ENCODE measurements around the gene AGO4. TPM values are rescaled to one million over a fixed set of nuclear protein-coding genes. Genes with fewer than 3 reads are reported as not detected.

Gene AGO4
- total RNA-seq, 1 experiment from 2014 or later, result 12.8 TPM

DNA sequence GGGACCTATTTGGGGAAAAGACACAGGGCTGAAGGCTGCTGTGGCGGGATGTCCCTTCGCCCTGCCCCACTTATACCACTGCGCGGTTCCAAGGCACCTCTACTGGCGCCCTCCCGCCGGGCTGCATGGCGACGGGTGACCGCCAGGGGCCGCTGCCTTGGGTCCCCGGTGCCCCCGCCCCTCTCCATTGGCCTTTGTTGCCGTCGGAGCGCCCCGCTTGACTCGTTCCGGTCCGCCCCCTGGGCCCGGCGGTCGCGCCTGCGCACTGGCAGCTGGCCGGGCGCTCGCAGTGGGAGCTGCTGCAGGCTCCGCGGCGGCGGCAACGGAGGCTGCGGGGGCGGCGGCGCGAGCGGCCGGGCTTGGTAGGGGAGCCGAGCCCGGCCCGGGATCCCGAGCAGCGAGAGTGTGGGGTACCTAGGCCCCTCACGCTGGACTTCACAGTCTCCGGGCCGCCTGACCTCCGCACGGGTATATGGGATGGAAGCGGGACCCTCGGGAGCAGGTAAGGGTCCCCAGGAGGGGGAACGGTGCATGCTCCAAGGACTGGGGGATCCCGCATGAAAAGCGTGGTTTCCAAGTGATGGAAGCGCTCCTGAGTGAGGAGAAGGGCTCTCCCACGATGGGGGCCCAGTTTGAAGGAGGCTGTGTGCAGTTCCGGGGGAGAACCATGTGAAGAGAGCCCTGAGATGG, 75.3 kb downstream of the AGO4 start, which contains the start of gene AGO1:
TSS of gene AGO1 (plus strand) at position 265 of the 690 bp plus-strand sequence. CDS start at position 478, 213 bp downstream.
- Histone ChIP-seq H3K79me2 (ENCODE audit: insufficient read depth, low read length) (peaks cover 23% of the 10 kb centered on the region; the same call in 1 of the 2 replicates), H3K56ac (ENCODE audit: insufficient read length, low read depth, low read length) (no peak within 1 kb of the TSS), H2BK12ac (ENCODE audit: insufficient read length, low read depth, low read length) (no peak within 1 kb of the TSS), H3T11ph (ENCODE audit: low read length) (no peak within 1 kb of the TSS), H3K23me2 (ENCODE audit: insufficient read length, low read depth, low read length, poor library complexity, severe bottlenecking) (peaks cover 13% of the 10 kb centered on the region), H2BK15ac (ENCODE audit: low read depth, low read length) (no peak within 1 kb of the TSS), H3K23ac (ENCODE audit: insufficient read length, low read depth, low read length) (no peak within 1 kb of the TSS), H3K4me2 (ENCODE audit: insufficient read depth, insufficient read length, low read length) (peak within 1 kb of the TSS; percentile 86), H3K27me3 (ENCODE audit: insufficient read depth, low read length) (no peaks in the 10 kb centered on the region), H4K8ac (replicated peaks; ENCODE audit: insufficient read length, low read depth, low read length) (no peak within 1 kb of the TSS), H3K9ac (ENCODE audit: extremely low read depth, insufficient read length, low read length) (peak within 1 kb of the TSS; percentile 76), H4K91ac (ENCODE audit: insufficient read length, low read depth, low read length) (no peak within 1 kb of the TSS), H2BK20ac (ENCODE audit: low read depth, low read length, poor library complexity, severe bottlenecking) (no peak within 1 kb of the TSS), H3K9me3 (ENCODE audit: control insufficient read depth, low read depth, low read length) (no peaks in the 10 kb centered on the region), H4K20me1 (ENCODE audit: control insufficient read depth, insufficient read depth, insufficient read length) (no peaks in the 10 kb centered on the region), H2BK120ac (ENCODE audit: low read depth, low read length, poor library complexity, severe bottlenecking) (no peak within 1 kb of the TSS), H3K4me1 (ENCODE audit: insufficient read depth, low read length) (peaks cover 16% of the 10 kb centered on the region), H3K27ac (ENCODE audit: insufficient read length, low read depth, low read length) (no peak within 1 kb of the TSS), H3K14ac (ENCODE audit: insufficient read depth, low read length) (peak within 1 kb of the TSS; percentile 16; the same call in 1 of the 2 replicates), H3K4ac (ENCODE audit: low read depth, low read length) (no peak within 1 kb of the TSS), H2AFZ (ENCODE audit: low read length) (no peak within 1 kb of the TSS), H3K18ac (ENCODE audit: insufficient read length, low read depth, low read length) (peak within 1 kb of the TSS; percentile 21), H2BK5ac (ENCODE audit: insufficient read length, low read length) (no peak within 1 kb of the TSS), H2AK5ac (ENCODE audit: insufficient read length, low read length) (no peak within 1 kb of the TSS), H3K79me1 (ENCODE audit: insufficient read depth, low read depth, low read length, poor library complexity, severe bottlenecking) (peaks cover 3% of the 10 kb centered on the region), H4K5ac (ENCODE audit: insufficient read length, low read depth, low read length) (no peak within 1 kb of the TSS)
- TF ChIP-seq, protein P1, sequence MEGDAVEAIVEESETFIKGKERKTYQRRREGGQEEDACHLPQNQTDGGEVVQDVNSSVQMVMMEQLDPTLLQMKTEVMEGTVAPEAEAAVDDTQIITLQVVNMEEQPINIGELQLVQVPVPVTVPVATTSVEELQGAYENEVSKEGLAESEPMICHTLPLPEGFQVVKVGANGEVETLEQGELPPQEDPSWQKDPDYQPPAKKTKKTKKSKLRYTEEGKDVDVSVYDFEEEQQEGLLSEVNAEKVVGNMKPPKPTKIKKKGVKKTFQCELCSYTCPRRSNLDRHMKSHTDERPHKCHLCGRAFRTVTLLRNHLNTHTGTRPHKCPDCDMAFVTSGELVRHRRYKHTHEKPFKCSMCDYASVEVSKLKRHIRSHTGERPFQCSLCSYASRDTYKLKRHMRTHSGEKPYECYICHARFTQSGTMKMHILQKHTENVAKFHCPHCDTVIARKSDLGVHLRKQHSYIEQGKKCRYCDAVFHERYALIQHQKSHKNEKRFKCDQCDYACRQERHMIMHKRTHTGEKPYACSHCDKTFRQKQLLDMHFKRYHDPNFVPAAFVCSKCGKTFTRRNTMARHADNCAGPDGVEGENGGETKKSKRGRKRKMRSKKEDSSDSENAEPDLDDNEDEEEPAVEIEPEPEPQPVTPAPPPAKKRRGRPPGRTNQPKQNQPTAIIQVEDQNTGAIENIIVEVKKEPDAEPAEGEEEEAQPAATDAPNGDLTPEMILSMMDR (conservative IDR thresholded peaks at IDR 0.05), result peak; percentile 97
- peaks cover 39 to 47% of the 10 kb centered on the region in 2 experiments for H3K4me1 Mint-ChIP-seq
- H3K9me3 Mint-ChIP-seq, result no peaks in the 10 kb centered on the region
- H3K36me3 Mint-ChIP-seq (ENCODE audit: insufficient read depth in 1 of 3, low read depth in 3 of 3), result no peaks in the 10 kb centered on the region; a peak in 1 of 7 replicates
- WGBS (ENCODE audit: extremely low coverage, insufficient read length, low lambda C conversion rate), result no CpG with 5 or more reads among the region's 58 CpGs
- H3K27me3 Mint-ChIP-seq (ENCODE audit: low read depth), result peaks cover under 1% of the 10 kb centered on the region; the same call in 1 of the 2 replicates
- H3K27ac Mint-ChIP-seq, result peak within 1 kb of the TSS; percentile 96 to 99 (median 96)
- DNase-seq, result peak; percentile 95
- H3K4me3 Mint-ChIP-seq, result peak within 1 kb of the TSS; percentile 97

Measured in H9 (cell line).